Vagina (tissue), 2 donors: ENCODE measurements around the gene PLPP1. TPM values are rescaled to one million over a fixed set of nuclear protein-coding genes. Genes with fewer than 3 reads are reported as not detected.

ENCODE experiments used
- DNase-seq, 2 donors: peaks; one replicate each; pipeline ENCODE4 v3.0.0-alpha.2; 2017; ENCODE audit errors: extremely low spot score in 2 of 2
- H3K27ac ChIP-seq: fragments of 200-600 bp; sonication (generic); one replicate; pipeline ENCODE4 v1.5.1; 2019
- H3K27me3 ChIP-seq: fragments of 200-600 bp; sonication (generic); one replicate; pipeline ENCODE4 v1.5.1; 2019
- H3K36me3 ChIP-seq, 2 donors: fragments of 200-600 bp; sonication (generic); one replicate each; pipeline ENCODE4 v1.5.1; 2017 to 2019
- H3K4me1 ChIP-seq: fragments of 200-600 bp; sonication (generic); one replicate; pipeline ENCODE4 v1.5.1; 2019
- H3K4me3 ChIP-seq, 2 donors: fragments of 200-600 bp; sonication (generic); 1 replicate in 1 of 2; 2 replicates in 1 of 2; pipeline ENCODE4 v1.5.1; 2016 to 2019
- H3K9me3 ChIP-seq: fragments of 200-600 bp; sonication (generic); one replicate; pipeline ENCODE4 v1.5.1; 2019
- POLR2A ChIP-seq, 2 donors: fragments of 450-650 bp; IDR thresholded peaks; one replicate each; pipeline ENCODE4 v1.6.1; 2017; ENCODE audit warnings: antibody characterized with exemption in 2 of 2, mild to moderate bottlenecking in 2 of 2, moderate library complexity in 2 of 2
- POLR2AphosphoS5 ChIP-seq, 2 donors: sonication (generic); formaldehyde crosslinking; IDR thresholded peaks; one replicate each; pipeline ENCODE4 v1.9.0; 2017; ENCODE audit warnings: antibody characterized with exemption in 2 of 2, mild to moderate bottlenecking in 2 of 2, low read depth in 1 of 2; ENCODE audit not compliant: insufficient read depth in 1 of 2
- intact Hi-C: fragments of 100-400 bp; cut with DNase I; formaldehyde crosslinking; loops from one replicate; pipeline ENCODE4 v1.15.1; 2023
- total RNA-seq: library from RNA; depleted of rRNA; stranded (reverse); fragments of >200 nt; gene quantifications from one replicate; pipeline ENCODE4 v1.2.3, GENCODE V29; 2016
- TF ChIP-seq, protein P1 (sequence below), 3 experiments: fragments of 450-650 bp in 2 of 3; fragments of 200-600 bp in 1 of 3; sonication (generic) in 1 of 3; IDR thresholded peaks; one replicate each; pipeline ENCODE4 v1.5.1; 2017 to 2019; ENCODE audit warnings: antibody characterized with exemption in 3 of 3, mild to moderate bottlenecking in 2 of 3, moderate library complexity in 2 of 3

Gene PLPP1
- total RNA-seq, 1 donor from 2014 or later = 283 TPM

DNA sequence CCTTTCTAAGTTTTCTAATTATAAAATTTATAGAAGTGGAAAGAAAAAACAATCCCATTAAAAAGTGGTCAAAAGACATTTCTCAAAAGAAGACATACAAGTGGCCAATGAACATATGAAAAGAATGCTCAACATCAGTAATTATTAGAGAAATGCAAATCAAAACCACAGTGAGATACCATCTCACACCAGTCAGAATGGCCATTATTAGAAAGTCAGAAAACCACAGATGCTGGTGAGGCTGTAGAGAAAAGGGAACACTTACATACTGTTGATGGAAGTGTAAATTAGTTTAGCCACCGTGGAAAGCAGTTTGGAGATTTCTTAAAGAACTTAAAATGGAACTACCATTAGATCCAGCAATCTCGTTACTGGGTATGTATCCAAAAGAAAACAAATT lies 23.7 kb upstream of the PLPP1 start:
- no peaks in the 10 kb centered on the region for H3K27me3 ChIP-seq
- H3K4me1 ChIP-seq = peaks cover 7% of the 10 kb centered on the region
- H3K36me3 ChIP-seq = no peaks in the 10 kb centered on the region
- DNase-seq = no peak
- no peaks in the 10 kb centered on the region for H3K9me3 ChIP-seq
- H3K27ac ChIP-seq = no peak overlapping the region
- TF ChIP-seq POLR2AphosphoS5 (IDR thresholded peaks at IDR 0.05; ENCODE audit: insufficient read depth in 1 of 2, low read depth in 1 of 2) (no peak), POLR2A (IDR thresholded peaks at IDR 0.05) (no peak)
- TF ChIP-seq, protein P1, sequence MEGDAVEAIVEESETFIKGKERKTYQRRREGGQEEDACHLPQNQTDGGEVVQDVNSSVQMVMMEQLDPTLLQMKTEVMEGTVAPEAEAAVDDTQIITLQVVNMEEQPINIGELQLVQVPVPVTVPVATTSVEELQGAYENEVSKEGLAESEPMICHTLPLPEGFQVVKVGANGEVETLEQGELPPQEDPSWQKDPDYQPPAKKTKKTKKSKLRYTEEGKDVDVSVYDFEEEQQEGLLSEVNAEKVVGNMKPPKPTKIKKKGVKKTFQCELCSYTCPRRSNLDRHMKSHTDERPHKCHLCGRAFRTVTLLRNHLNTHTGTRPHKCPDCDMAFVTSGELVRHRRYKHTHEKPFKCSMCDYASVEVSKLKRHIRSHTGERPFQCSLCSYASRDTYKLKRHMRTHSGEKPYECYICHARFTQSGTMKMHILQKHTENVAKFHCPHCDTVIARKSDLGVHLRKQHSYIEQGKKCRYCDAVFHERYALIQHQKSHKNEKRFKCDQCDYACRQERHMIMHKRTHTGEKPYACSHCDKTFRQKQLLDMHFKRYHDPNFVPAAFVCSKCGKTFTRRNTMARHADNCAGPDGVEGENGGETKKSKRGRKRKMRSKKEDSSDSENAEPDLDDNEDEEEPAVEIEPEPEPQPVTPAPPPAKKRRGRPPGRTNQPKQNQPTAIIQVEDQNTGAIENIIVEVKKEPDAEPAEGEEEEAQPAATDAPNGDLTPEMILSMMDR (IDR thresholded peaks at IDR 0.05) = no peak
- no peak overlapping the region for H3K4me3 ChIP-seq
- intact Hi-C loops = no loop called here

GRCh38 chr5:55557123-55557522 lies 22.4 kb upstream of the PLPP1 start:
- TF ChIP-seq, protein P1 (IDR thresholded peaks at IDR 0.05) = no peak
- TF ChIP-seq POLR2AphosphoS5 (IDR thresholded peaks at IDR 0.05; ENCODE audit: insufficient read depth in 1 of 2, low read depth in 1 of 2) = no peak
- no peak for TF ChIP-seq POLR2A (IDR thresholded peaks at IDR 0.05)
- peaks cover 7% of the 10 kb centered on the region for H3K4me1 ChIP-seq
- H3K4me3 ChIP-seq = no peak overlapping the region
- H3K9me3 ChIP-seq = no peaks in the 10 kb centered on the region
- intact Hi-C loops = no loop called here
- no peaks in the 10 kb centered on the region for H3K27me3 ChIP-seq
- no peak overlapping the region for H3K27ac ChIP-seq
- no peak for DNase-seq
- no peaks in the 10 kb centered on the region for H3K36me3 ChIP-seq

DNA sequence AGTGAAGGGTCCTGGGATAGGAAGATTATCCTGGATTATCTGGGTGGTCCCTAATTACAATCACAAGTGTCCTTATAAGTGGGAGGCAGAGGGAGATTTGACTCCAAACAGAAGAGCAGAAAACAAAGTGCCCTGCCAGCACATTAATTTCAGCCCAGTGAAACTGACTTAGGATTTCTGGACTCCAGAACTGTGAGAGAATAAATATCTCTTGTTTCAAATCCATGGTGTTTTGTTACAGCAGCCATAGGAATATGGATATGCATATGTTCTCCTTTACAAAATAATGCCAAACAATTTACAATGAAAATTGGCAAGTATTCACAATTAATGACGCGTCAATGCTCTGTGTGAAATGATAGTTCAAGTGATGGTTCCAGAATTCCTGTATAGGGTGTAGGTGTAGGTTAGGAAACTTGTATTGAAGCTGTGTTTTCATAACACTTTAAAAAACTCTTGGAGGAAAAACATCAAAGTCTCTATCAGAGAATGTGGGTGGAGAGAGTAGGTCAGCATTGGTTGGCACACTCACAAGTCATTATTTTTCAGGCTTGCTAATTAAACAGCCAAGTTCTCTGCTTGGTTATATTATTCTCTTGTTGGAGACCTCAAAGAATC lies 19.9 kb upstream of the PLPP1 start:
- intact Hi-C loops = no loop called here
- DNase-seq = no peak

DNA sequence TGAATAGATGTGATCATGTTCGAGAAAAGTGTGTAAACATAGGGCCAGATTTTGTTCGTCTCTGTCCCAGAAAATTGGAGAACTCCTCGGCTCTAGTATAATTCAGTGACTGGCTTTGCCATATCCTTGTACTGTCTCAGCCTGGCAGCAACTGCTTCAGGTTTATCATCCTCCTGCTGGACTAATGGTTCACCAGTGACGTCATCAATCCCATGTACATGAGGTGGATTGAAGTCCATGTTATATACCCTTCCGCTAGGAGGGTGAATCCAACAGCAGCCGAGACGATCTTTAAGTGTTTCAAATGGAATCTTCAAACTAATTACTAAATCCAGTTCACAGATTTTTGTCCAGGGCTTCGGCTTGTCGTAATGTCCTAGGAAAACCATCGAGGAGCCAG lies 17.1 kb upstream of the PLPP1 start:
- peaks cover 7% of the 10 kb centered on the region for H3K4me1 ChIP-seq
- H3K4me3 ChIP-seq = no peak overlapping the region
- intact Hi-C loops = no loop called here
- TF ChIP-seq POLR2A (IDR thresholded peaks at IDR 0.05) = no peak
- TF ChIP-seq, protein P1 (IDR thresholded peaks at IDR 0.05) = no peak
- no peak for TF ChIP-seq POLR2AphosphoS5 (IDR thresholded peaks at IDR 0.05; ENCODE audit: insufficient read depth in 1 of 2, low read depth in 1 of 2)
- H3K9me3 ChIP-seq = no peaks in the 10 kb centered on the region
- DNase-seq = no peak
- H3K27ac ChIP-seq = no peak overlapping the region
- H3K27me3 ChIP-seq = no peaks in the 10 kb centered on the region
- H3K36me3 ChIP-seq = no peaks in the 10 kb centered on the region

More for the DNA sequence above, 19.9 kb upstream of the PLPP1 start:
- H3K9me3 ChIP-seq = no peaks in the 10 kb centered on the region
- H3K36me3 ChIP-seq = no peaks in the 10 kb centered on the region
- no peak overlapping the region for H3K4me3 ChIP-seq
- H3K27ac ChIP-seq = no peak overlapping the region
- no peaks in the 10 kb centered on the region for H3K27me3 ChIP-seq
- TF ChIP-seq POLR2AphosphoS5 (IDR thresholded peaks at IDR 0.05; ENCODE audit: insufficient read depth in 1 of 2, low read depth in 1 of 2) (no peak), POLR2A (IDR thresholded peaks at IDR 0.05) (no peak)
- TF ChIP-seq, protein P1 (IDR thresholded peaks at IDR 0.05) = no peak
- H3K4me1 ChIP-seq = peaks cover 7% of the 10 kb centered on the region

GRCh38 chr5:55551358-55551757 lies 16.6 kb upstream of the PLPP1 start:
- Histone ChIP-seq H3K9me3 (no peaks in the 10 kb centered on the region), H3K36me3 (no peaks in the 10 kb centered on the region), H3K27ac (no peak overlapping the region), H3K4me3 (no peak overlapping the region), H3K27me3 (no peaks in the 10 kb centered on the region), H3K4me1 (peaks cover 7% of the 10 kb centered on the region)
- intact Hi-C loops = no loop called here
- no peak for DNase-seq
- TF ChIP-seq POLR2AphosphoS5 (IDR thresholded peaks at IDR 0.05; ENCODE audit: insufficient read depth in 1 of 2, low read depth in 1 of 2) (no peak), POLR2A (IDR thresholded peaks at IDR 0.05) (no peak)
- TF ChIP-seq, protein P1 (IDR thresholded peaks at IDR 0.05) = no peak
